OCI-LY7 (cell line): ENCODE results near the gene ANKRD11. TPM values are rescaled to one million over a fixed set of nuclear protein-coding genes. Genes with fewer than 3 reads are reported as not detected.

Experiments used
- BruUV-seq: library from RNA; stranded (reverse); fragments of 400-500 nt; replicated peaks from 2 replicates; lab custom pipeline; 2021; lab: Mats Ljungman, UMichigan
- CTCF ChIA-PET: fragments of 300-600 bp; sonication (Branson Sonifier 250); formaldehyde crosslinking; loops from one replicate; lab custom pipeline; 2022; ENCODE audit warnings: antibody characterized with exemption; ENCODE audit not compliant: unreplicated experiment; lab: Charles Lee
- POLR2A ChIA-PET: fragments of 300-600 bp; sonication (Branson Sonifier 250); formaldehyde crosslinking; loops from one replicate; lab custom pipeline; 2022; ENCODE audit warnings: antibody characterized with exemption; lab: Charles Lee
- DNase-seq: peaks from one replicate; pipeline ENCODE4 v3.0.0-alpha.2; 2015; ENCODE audit warnings: low spot score
- H2AFZ ChIP-seq: fragments of 200-600 bp; sonication (generic), shearing (Covaris generic); 2 replicates; pipeline ENCODE4 v1.6.1; 2014; ENCODE audit warnings: mild to moderate bottlenecking, antibody characterized with exemption, low read length, moderate library complexity
- H3K27ac ChIP-seq: fragments of 200-600 bp; sonication (generic); 2 replicates; pipeline ENCODE4 v1.5.1; 2014; ENCODE audit warnings: mixed run types, low read depth, mild to moderate bottlenecking, moderate library complexity, low read length, inconsistent platforms; ENCODE audit not compliant: poor library complexity, severe bottlenecking
- H3K36me3 ChIP-seq: fragments of 200-600 bp; sonication (generic); 2 replicates; pipeline ENCODE4 v1.6.1; 2014; ENCODE audit warnings: mild to moderate bottlenecking, antibody characterized with exemption, low read length, moderate library complexity, mixed read lengths; ENCODE audit not compliant: insufficient read depth
- H3K4me1 ChIP-seq: fragments of 200-600 bp; sonication (generic); 2 replicates; pipeline ENCODE4 v1.5.1; 2014; ENCODE audit warnings: mild to moderate bottlenecking, low read length; ENCODE audit not compliant: insufficient read depth, poor library complexity, severe bottlenecking
- H3K4me2 ChIP-seq: fragments of 200-600 bp; sonication (generic); 2 replicates; pipeline ENCODE4 v1.6.1; 2014; ENCODE audit warnings: mild to moderate bottlenecking, low read length
- H3K4me3 ChIP-seq: fragments of 200-600 bp; sonication (generic); 2 replicates; pipeline ENCODE4 v1.5.1; 2014; ENCODE audit warnings: mild to moderate bottlenecking, low read depth, low read length; ENCODE audit not compliant: poor library complexity, severe bottlenecking
- H3K79me2 ChIP-seq: fragments of 200-600 bp; sonication (generic); 2 replicates; pipeline ENCODE4 v1.6.1; 2016; ENCODE audit warnings: low read depth, mild to moderate bottlenecking, low read length, moderate library complexity, mixed read lengths; ENCODE audit not compliant: insufficient read depth
- H3K9me2 ChIP-seq: fragments of 200-600 bp; sonication (generic); 2 replicates; pipeline ENCODE4 v1.6.1; 2016; ENCODE audit warnings: mild to moderate bottlenecking, low read length, mixed read lengths; ENCODE audit not compliant: insufficient read depth
- H3K9me3 ChIP-seq: fragments of 200-600 bp; sonication (generic); 2 replicates; pipeline ENCODE4 v1.6.1; 2014; ENCODE audit warnings: mild to moderate bottlenecking, mixed run types, low read length, mixed read lengths
- H4K20me1 ChIP-seq: fragments of 200-600 bp; sonication (generic); 2 replicates; pipeline ENCODE4 v1.6.1; 2014; ENCODE audit warnings: mild to moderate bottlenecking, antibody characterized with exemption, low read length, moderate library complexity, mixed read lengths; ENCODE audit not compliant: insufficient read depth
- EZH2phosphoT487 ChIP-seq: fragments of 200-600 bp; sonication (generic); IDR thresholded peaks from 2 replicates; pipeline ENCODE4 v1.6.1; 2018; ENCODE audit warnings: low read depth, borderline replicate concordance, mild to moderate bottlenecking, mixed run types, antibody characterized with exemption, low read length, moderate library complexity, mixed read lengths
- intact Hi-C: fragments of 100-400 bp; cut with micrococcal nuclease; formaldehyde crosslinking; loops from one replicate; pipeline ENCODE4 v1.10.0; 2022; ENCODE audit not compliant: unreplicated experiment
- total RNA-seq, 2 experiments: library from RNA; depleted of rRNA in 1 of 2; stranded (reverse); fragments of >200 nt in 1 of 2; shearing (Covaris generic) in 1 of 2; gene quantifications; 2 replicates each; pipeline ENCODE4 v1.2.3, GENCODE V29; 2014 to 2022
- TF ChIP-seq, protein P1 (sequence below): fragments of 200-600 bp; sonication (generic); conservative IDR thresholded peaks from 2 replicates; pipeline ENCODE4 v1.5.1; 2014; ENCODE audit warnings: mild to moderate bottlenecking, antibody characterized with exemption, low read length, moderate library complexity, mixed read lengths

Gene ANKRD11
- total RNA-seq, 2 experiments from 2014 or later = 89.1 to 251 TPM

DNA sequence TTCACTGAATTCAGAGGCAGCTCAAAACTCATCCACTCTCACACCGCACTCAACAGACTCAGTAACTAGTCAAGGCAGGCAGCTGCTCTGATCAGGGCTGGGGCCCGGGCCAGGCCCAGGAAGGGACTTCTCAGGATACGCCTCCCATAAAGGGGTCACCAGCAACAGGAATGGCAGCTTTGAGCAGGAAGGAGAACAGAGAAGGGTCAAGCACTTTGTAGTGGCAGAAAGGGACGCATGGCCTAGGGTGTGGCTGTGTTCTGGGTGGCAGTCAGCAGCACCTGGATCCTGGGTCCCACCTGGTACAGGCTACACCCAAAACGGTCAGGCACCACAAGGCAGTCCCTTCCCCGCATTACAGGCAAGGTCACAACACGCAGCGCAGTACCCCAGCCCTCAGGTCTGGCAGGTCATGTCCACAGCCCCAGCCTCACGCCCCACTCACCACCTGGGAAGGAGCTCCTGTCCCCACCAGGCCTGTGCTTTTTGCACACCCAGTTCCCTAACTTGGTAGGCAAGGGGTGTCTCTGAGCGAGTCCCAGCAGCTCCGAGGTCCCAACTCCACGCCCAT, 173.2 kb downstream of the ANKRD11 start:
- Histone ChIP-seq H3K9me2 (no peaks in the 10 kb centered on the region), H3K4me1 (peaks cover 38% of the 10 kb centered on the region), H3K27ac (no peak overlapping the region), H3K79me2 (peaks cover 89% of the 10 kb centered on the region), H3K4me2 (peak overlapping the region; percentile 66), H2AFZ (no peak overlapping the region), H3K9me3 (no peaks in the 10 kb centered on the region), H3K36me3 (peaks cover 40% of the 10 kb centered on the region), H3K4me3 (no peak overlapping the region), H4K20me1 (peaks cover 28% of the 10 kb centered on the region)
- TF ChIP-seq EZH2phosphoT487 = no peak
- TF ChIP-seq, protein P1, sequence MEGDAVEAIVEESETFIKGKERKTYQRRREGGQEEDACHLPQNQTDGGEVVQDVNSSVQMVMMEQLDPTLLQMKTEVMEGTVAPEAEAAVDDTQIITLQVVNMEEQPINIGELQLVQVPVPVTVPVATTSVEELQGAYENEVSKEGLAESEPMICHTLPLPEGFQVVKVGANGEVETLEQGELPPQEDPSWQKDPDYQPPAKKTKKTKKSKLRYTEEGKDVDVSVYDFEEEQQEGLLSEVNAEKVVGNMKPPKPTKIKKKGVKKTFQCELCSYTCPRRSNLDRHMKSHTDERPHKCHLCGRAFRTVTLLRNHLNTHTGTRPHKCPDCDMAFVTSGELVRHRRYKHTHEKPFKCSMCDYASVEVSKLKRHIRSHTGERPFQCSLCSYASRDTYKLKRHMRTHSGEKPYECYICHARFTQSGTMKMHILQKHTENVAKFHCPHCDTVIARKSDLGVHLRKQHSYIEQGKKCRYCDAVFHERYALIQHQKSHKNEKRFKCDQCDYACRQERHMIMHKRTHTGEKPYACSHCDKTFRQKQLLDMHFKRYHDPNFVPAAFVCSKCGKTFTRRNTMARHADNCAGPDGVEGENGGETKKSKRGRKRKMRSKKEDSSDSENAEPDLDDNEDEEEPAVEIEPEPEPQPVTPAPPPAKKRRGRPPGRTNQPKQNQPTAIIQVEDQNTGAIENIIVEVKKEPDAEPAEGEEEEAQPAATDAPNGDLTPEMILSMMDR = no peak
- POLR2A ChIA-PET = interaction anchor here (0.6 kb wide), 1 partner anchor 12 kb away, joined by 3 read pairs; no protein-coding TSS in a partner anchor
- DNase-seq = no peak
- no TSS peak for BruUV-seq
- CTCF ChIA-PET = no interaction called here
- intact Hi-C loops = loop anchor here (5.0 kb wide), 1 partner anchor 190 kb away; the partner anchor contains the start of gene SPG7

DNA sequence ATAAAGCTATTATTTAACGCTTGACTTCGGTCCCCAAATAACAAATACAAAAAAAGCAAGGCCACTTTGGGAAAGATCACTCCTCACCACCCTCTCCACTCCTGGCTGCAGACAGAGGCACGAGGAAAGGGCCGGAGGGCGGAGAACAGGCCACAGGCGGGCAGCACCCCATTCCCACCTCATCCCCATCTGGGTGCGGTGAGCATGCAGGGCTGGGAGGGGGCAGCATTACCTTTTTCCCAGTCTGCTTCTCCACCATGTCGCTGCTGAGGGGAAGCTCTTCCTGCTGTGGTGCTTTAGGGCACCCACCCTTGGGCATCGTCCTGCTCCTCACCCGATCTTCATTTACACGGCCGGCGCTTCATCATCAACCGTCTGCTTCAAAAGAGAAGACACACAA, 173.7 kb downstream of the ANKRD11 start:
- intact Hi-C loops = loop anchor here (5.0 kb wide), 1 partner anchor 191 kb away; the partner anchor contains the start of gene SPG7
- Histone ChIP-seq H3K4me2 (peak overlapping the region; percentile 66), H2AFZ (no peak overlapping the region), H3K4me3 (peak overlapping the region; percentile 18), H3K79me2 (peaks cover 84% of the 10 kb centered on the region), H3K36me3 (peaks cover 44% of the 10 kb centered on the region), H3K4me1 (peaks cover 38% of the 10 kb centered on the region), H3K9me2 (no peaks in the 10 kb centered on the region), H3K27ac (peak overlapping the region; percentile 55), H4K20me1 (peaks cover 26% of the 10 kb centered on the region), H3K9me3 (no peaks in the 10 kb centered on the region)
- POLR2A ChIA-PET = interaction anchor here (0.6 kb wide), 1 partner anchor 11 kb away, joined by 3 read pairs; no protein-coding TSS in a partner anchor
- CTCF ChIA-PET = no interaction called here
- no TSS peak for BruUV-seq
- no peak for DNase-seq
- TF ChIP-seq, protein P1 = no peak
- no peak for TF ChIP-seq EZH2phosphoT487
